AG08395 (cell line): Measurements from ENCODE around the gene SP100.
A peak's percentile ranks its signal among the peaks of the same experiment; 100 is the strongest.
"Not testable (repeated sequence)": the region's sequence is repeated elsewhere in the genome, so short reads cannot be mapped to it uniquely, and the experiment has no call there.

Experiments
- DNase-seq: peaks from one replicate; pipeline ENCODE4 v3.0.0; 2012; ENCODE audit warnings: mixed read lengths, low spot score

The SP100 gene

DNA sequence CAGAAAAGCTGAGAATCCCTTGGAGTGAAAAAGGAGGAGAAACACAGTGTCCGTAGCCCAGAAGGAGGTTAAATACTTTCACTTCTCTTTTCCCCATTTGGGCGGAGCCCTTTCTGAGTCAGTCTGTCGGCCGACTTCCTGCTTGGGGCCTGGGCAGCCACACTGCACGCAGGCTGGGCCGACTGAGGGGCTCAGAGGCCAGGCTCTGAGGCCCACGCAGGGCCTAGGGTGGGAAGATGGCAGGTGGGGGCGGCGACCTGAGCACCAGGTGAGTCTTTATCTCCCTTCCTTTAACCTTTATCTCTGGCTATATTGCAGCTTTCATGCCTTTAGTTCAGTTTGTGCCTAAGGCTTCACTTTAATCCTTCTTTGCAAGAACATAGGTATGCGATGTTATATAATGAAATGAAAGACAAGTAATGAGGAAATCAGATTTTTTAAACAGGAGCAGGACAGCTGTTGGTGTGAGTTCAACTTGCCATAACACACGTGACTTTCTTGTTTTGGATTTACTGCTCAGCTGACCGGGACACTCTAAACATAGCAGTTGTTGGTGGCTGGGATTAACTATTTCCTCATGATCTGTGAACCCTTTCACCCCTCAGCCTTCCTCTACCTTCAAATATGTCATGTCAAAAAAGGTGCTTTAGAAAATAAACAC, at the start of gene SP100:
Gene SP100 (plus strand): TSS at position 141 of the 661 bp plus-strand sequence. CDS start 96 bp downstream, at position 237.
- DNase-seq = peak; percentile 75

- DNase-seq = no peak
These were observed 33.9 kb upstream of the SP100 start for GRCh38 chr2:230382108-230382507.

GRCh38 chr2:230383453-230383852, 32.5 kb upstream of the SP100 start:
- no peak for DNase-seq

- DNase-seq = no peak
These were observed 31.0 kb upstream of the SP100 start for GRCh38 chr2:230384986-230385385.

- no peak for DNase-seq
These were observed 21.7 kb upstream of the SP100 start for GRCh38 chr2:230394301-230394700.

DNA sequence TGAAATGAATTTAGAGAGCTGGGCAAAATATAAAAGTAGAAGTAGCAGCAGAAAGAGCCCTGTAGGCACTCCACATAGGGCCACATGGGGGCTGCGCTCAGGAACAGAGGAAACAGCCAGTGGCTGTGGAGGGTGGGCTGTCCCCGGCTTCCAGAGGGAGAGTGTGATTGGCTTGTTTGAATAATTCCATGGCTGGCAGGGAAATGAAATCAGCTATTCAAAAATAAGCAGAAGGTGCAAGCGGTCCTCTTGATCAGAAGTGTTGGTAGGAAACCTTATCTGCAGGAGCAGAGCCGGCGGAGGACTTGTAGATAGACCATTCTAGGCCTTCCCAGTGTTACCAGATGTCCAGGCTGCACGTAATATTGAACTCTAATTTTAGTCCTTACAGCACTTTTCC, 17.3 kb upstream of the SP100 start:
- DNase-seq = not testable (repeated sequence)

DNA sequence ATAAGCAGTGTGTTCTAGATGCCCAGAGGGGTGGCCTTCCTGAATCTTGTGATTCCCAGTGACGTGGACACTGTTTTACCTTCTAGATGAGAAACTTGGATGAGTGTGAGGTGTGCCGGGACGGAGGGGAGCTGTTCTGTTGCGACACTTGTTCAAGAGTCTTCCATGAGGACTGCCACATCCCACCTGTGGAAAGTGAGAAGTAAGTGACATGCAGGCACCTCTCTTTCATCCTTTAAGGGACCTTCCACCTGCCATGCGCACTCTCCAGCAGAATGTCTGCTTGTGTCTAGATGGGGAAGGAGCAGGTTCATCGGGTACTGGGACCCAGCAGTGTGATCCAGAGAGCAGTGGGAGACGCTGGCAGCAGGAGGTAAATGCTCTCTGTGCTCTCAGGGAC, 16.0 kb upstream of the SP100 start:
- DNase-seq = no peak

DNA sequence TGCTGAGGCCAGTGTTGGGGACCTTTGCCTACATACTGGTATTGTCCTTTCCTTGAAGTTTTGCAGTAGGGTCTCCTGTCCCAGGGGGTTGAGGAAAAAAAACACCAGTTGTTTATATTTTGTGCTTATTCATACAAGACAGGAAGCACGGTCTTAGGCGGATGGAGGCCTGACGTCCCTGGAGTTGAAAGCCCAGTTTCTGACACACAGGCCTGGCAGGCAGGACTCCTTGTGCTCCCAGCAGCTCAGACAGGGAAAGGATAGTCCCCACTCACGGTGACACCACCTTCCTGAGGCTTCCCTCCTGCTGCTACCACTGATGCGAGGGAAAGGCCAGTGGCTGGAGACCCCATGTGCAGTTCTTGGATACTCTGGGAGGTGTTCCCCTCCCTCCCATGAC, 15.5 kb upstream of the SP100 start:
- DNase-seq = no peak

GRCh38 chr2:230401026-230401425, 15.0 kb upstream of the SP100 start:
- DNase-seq = not testable (repeated sequence)

- no peak for DNase-seq
These were observed 12.3 kb upstream of the SP100 start for GRCh38 chr2:230403746-230404145.

DNA sequence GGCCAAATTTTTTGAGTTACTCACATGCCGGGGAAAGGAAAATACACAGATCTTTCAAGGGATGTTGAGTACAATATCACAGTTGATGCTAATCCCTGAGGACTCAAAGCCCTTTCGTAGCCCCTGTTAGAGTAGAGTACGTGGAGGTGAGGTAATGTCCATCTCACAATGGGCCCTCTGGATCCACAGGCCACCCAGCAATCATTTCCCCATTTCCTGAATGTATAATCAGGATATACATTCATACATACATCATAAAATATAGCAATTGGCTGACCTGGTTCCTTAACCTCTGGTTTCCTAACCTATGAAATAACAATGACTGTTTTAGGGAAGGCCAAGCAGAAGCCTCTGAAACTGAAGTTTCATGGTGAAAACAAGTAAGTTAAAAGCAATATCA, 10.2 kb upstream of the SP100 start:
- no peak for DNase-seq

DNA sequence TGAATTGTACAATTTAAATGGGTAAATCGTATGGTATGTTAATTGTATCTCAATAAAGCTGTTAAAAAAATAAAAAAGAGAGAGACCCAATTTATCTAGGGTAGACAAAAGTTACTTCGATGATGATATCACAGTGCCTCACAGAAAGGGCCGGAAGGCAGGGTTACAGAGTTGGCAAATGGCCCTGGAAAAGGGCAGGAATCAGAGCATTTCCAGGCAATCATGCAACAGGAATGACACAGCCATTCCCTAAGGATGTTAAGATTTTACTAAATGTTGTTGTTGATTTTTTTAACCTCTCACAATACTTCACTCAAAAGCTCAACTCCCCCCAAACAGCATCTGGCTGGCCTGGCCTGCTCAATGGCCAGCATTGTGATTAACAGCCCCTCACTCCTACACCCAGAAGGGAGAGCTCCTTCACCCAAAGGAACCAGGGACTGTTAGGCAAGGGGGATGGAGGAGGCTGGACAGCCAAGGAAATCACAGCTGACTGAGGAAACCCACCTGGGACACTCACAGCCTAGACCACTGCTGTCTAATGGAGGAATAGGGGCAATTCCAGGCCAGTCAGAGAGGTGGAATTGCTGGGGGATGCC, 7.7 kb upstream of the SP100 start:
- peak; percentile 90 for DNase-seq

- not testable (repeated sequence) for DNase-seq
These were observed 6.7 kb upstream of the SP100 start for GRCh38 chr2:230409316-230409715.

GRCh38 chr2:230410263-230410662, 5.7 kb upstream of the SP100 start:
- DNase-seq = no peak

- no peak for DNase-seq
These were observed 5.0 kb upstream of the SP100 start for GRCh38 chr2:230410861-230411569.

DNA sequence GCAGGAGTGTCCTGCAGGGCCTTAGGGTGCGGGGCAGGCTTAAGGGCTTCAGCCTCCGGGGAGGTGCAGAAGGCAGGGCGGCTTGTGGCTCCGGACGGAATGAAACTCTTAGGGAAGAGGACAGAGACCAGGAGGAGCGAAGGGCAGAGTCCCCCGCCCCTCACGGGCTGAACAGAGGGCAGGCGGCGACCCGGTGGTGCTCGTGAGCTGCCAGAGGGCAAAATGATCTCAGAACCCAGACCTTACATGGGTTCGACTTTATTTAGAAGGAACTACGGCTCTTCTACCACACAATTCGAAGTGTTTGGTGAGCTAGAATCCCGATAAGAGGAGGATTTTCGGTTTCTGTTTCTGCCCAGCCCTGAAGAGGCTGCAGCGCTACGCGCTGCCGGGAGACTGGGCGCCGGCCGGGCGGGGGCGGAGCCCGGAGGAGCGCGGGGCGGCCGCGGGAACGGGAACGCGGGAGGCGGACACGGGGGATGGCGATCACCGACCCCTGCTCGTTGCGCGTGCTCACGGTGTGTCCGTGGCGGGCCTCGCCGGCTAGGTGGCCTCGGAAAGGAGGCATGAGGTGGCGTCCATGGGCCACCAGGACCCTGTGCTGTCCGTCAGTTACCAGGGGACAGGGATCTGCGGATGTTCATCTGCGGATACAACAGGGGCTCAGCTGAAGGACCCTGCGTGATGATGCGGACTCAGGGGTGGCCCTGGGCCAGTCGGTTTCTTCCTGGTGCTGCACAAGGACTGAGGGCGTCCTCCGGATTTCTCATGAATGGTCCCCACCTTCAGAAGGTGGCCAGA, 4.2 kb upstream of the SP100 start:
- peak; percentile 83 for DNase-seq

GRCh38 chr2:230412371-230412711, 3.7 kb upstream of the SP100 start:
- no peak for DNase-seq

- DNase-seq = no peak
These were observed 3.2 kb upstream of the SP100 start for GRCh38 chr2:230412846-230413245.

- DNase-seq = no peak
These were observed 2.5 kb upstream of the SP100 start for GRCh38 chr2:230413479-230413878.

DNA sequence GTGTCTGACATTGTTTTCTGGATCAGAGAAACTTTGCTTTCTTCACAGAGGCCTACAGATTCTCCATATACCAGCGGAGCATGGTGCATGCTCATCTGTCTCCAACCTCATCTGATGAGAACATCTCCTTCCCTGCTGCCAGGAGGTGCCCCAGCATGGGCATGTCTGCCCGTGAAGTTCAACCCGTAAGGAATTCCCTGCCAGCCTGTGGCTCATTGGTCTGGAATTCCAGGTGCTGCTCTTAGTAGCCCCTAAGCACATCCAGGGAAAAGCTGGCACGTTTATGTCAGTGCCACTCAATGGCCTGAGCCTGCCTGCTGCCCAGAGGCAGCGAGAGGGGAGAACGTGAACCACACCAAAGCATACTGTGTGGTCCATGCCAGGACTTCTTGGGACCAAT, 1.7 kb upstream of the SP100 start:
- DNase-seq = no peak

DNA sequence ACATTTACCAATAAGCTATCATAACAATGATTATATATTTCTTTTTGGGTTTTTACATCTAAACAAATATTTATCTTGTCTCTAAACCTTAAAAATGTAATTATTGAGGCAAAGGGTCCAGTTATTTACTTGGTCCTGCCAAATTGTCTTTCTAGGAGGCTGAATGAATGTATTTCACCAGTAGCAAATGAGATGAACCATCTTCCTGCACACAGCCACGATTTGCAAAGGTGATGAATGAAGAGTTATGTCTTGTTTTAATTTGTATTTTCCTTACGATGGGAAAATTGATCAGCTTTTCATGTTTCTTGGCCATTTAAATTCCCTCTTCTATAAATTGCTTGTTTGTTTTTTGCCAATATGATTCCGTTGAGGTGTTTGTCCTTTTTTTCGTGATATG, 1.4 kb downstream of the SP100 start:
- no peak for DNase-seq

GRCh38 chr2:230418341-230419016, 2.5 kb downstream of the SP100 start:
- DNase-seq = peak; percentile 73
